WTC11 (cell line): ENCODE measurements around the gene NLRX1. TPM values are rescaled to one million over a fixed set of nuclear protein-coding genes. Genes with fewer than 3 reads are reported as not detected.
"Not testable (repeated sequence)": the region's sequence is repeated elsewhere in the genome, so short reads cannot be mapped to it uniquely, and the experiment has no call there.

Experiments used
- ATAC-seq: fragments of 200-7000 bp; cut with Tn5 transposase; 2 replicates; pipeline ENCODE4 v1.10.0; 2021; ENCODE audit warnings: mild to moderate bottlenecking, moderate library complexity
- CTCF ChIA-PET: fragments of 300-600 bp; sonication (Branson Sonifier 250); formaldehyde crosslinking; loops from one replicate; lab custom pipeline; 2021; ENCODE audit warnings: antibody characterized with exemption; lab: Charles Lee
- POLR2A ChIA-PET: fragments of 350-600 bp; sonication (Branson Sonifier 250); formaldehyde crosslinking; loops from one replicate; lab custom pipeline; 2021; ENCODE audit warnings: antibody characterized with exemption; lab: Charles Lee
- DNase-seq: peaks from one replicate; pipeline ENCODE4 v3.0.0; 2021; ENCODE audit warnings: low spot score
- H3K27ac Mint-ChIP-seq: 2 replicates; pipeline ENCODE4 v1.8.0; 2021; ENCODE audit warnings: mixed read lengths
- H3K27me3 Mint-ChIP-seq: 2 replicates; pipeline ENCODE4 v1.8.0; 2021; ENCODE audit warnings: low read depth, mild to moderate bottlenecking, moderate library complexity, mixed read lengths
- H3K36me3 Mint-ChIP-seq: 2 replicates; pipeline ENCODE4 v1.8.0; 2021; ENCODE audit warnings: mixed read lengths
- H3K4me1 Mint-ChIP-seq: 2 replicates; pipeline ENCODE4 v1.8.0; 2022; ENCODE audit warnings: mixed read lengths
- H3K4me3 Mint-ChIP-seq: 2 replicates; pipeline ENCODE4 v1.8.0; 2021; ENCODE audit warnings: mild to moderate bottlenecking, moderate library complexity, mixed read lengths
- H3K9me3 Mint-ChIP-seq: 2 replicates; pipeline ENCODE4 v1.8.0; 2021; ENCODE audit warnings: mixed read lengths
- CBFB ChIP-seq: sonication (generic); formaldehyde crosslinking; IDR thresholded peaks from 2 replicates; pipeline ENCODE4 v1.8.1; 2022; ENCODE audit warnings: mild to moderate bottlenecking, low read depth, missing genetic modification reagents
- ETV6 ChIP-seq: sonication (generic); formaldehyde crosslinking; IDR thresholded peaks from 2 replicates; pipeline ENCODE4 v1.8.1; 2022; ENCODE audit warnings: mild to moderate bottlenecking, missing genetic modification reagents
- FOXJ3 ChIP-seq: sonication (generic); formaldehyde crosslinking; IDR thresholded peaks from 2 replicates; pipeline ENCODE4 v1.9.0; 2021; ENCODE audit warnings: missing genetic modification reagents, mild to moderate bottlenecking, borderline replicate concordance
- FOXK1 ChIP-seq: sonication (generic); formaldehyde crosslinking; IDR thresholded peaks from 2 replicates; pipeline ENCODE4 v1.8.0; 2022; ENCODE audit warnings: mild to moderate bottlenecking, moderate library complexity, missing genetic modification reagents
- GABPB1 ChIP-seq: sonication (generic); formaldehyde crosslinking; IDR thresholded peaks from 2 replicates; pipeline ENCODE4 v1.8.1; 2023; ENCODE audit warnings: mild to moderate bottlenecking, missing genetic modification reagents
- GRHL2 ChIP-seq: fragments of 250-450 bp; sonication (Bioruptor Pico); IDR thresholded peaks from 2 replicates; pipeline ENCODE4 v1.8.0; 2022; ENCODE audit warnings: mild to moderate bottlenecking, moderate library complexity; ENCODE audit not compliant: insufficient replicate concordance, severe bottlenecking
- HMGA2 ChIP-seq: fragments of 250-450 bp; sonication (Bioruptor Pico); IDR thresholded peaks from 2 replicates; pipeline ENCODE4 v1.4.0; 2021; ENCODE audit warnings: mild to moderate bottlenecking, moderate library complexity
- IRF2 ChIP-seq: sonication (generic); formaldehyde crosslinking; IDR thresholded peaks from 2 replicates; pipeline ENCODE4 v1.8.0; 2022; ENCODE audit warnings: low read depth, missing genetic modification reagents, borderline replicate concordance
- JAZF1 ChIP-seq: fragments of 250-450 bp; sonication (Bioruptor Pico); IDR thresholded peaks from 2 replicates; pipeline ENCODE4 v1.9.0; 2021; ENCODE audit warnings: moderate library complexity, mild to moderate bottlenecking, inconsistent platforms
- NR2C2 ChIP-seq: sonication (generic); formaldehyde crosslinking; IDR thresholded peaks from 2 replicates; pipeline ENCODE4 v1.8.0; 2022; ENCODE audit warnings: mild to moderate bottlenecking, missing genetic modification reagents
- PREB ChIP-seq: sonication (generic); formaldehyde crosslinking; IDR thresholded peaks from 2 replicates; pipeline ENCODE4 v1.8.1; 2022; ENCODE audit warnings: mild to moderate bottlenecking, missing genetic modification reagents, moderate library complexity, borderline replicate concordance
- RORB ChIP-seq: fragments of 250-450 bp; sonication (Bioruptor Pico); IDR thresholded peaks from 2 replicates; pipeline ENCODE4 v1.9.0; 2021; ENCODE audit warnings: mild to moderate bottlenecking
- ZBTB21 ChIP-seq: sonication (generic); formaldehyde crosslinking; IDR thresholded peaks from 2 replicates; pipeline ENCODE4 v1.8.1; 2023; ENCODE audit warnings: mild to moderate bottlenecking, missing genetic modification reagents, borderline replicate concordance
- ZNF416 ChIP-seq: fragments of 250-450 bp; sonication (Bioruptor Pico); IDR thresholded peaks from 2 replicates; pipeline ENCODE4 v1.9.0; 2021; ENCODE audit warnings: mild to moderate bottlenecking, inconsistent platforms
- ZNF423 ChIP-seq: fragments of 250-450 bp; sonication (Bioruptor Pico); IDR thresholded peaks from 2 replicates; pipeline ENCODE4 v2.1.2; 2022; ENCODE audit warnings: mild to moderate bottlenecking, moderate library complexity
- ZNF671 ChIP-seq: fragments of 250-450 bp; sonication (Bioruptor Pico); IDR thresholded peaks from 2 replicates; pipeline ENCODE4 v1.8.0; 2021; ENCODE audit warnings: mild to moderate bottlenecking
- total RNA-seq: library from RNA; stranded (reverse); gene quantifications from 3 replicates; pipeline ENCODE4 v1.2.3, GENCODE V29; 2021
- TF ChIP-seq, protein P1 (sequence below): sonication (generic); formaldehyde crosslinking; IDR thresholded peaks from 2 replicates; pipeline ENCODE4 v1.8.1; 2022; ENCODE audit warnings: mild to moderate bottlenecking, moderate library complexity, missing genetic modification reagents
- TF ChIP-seq, protein P2 (sequence below): sonication (generic); formaldehyde crosslinking; IDR thresholded peaks from 2 replicates; pipeline ENCODE4 v1.8.1; 2023; ENCODE audit warnings: mild to moderate bottlenecking, missing genetic modification reagents, moderate library complexity
- TF ChIP-seq, protein P3 (sequence below): sonication (generic); formaldehyde crosslinking; IDR thresholded peaks from 2 replicates; pipeline ENCODE4 v1.8.0; 2022; ENCODE audit warnings: mild to moderate bottlenecking, missing genetic modification reagents
- TF ChIP-seq, protein P4 (sequence below): fragments of 250-450 bp; sonication (Bioruptor Pico); IDR thresholded peaks from 2 replicates; pipeline ENCODE4 v1.9.0; 2021; ENCODE audit warnings: mild to moderate bottlenecking, borderline replicate concordance

NLRX1 gene
- total RNA-seq, 1 experiment from 2014 or later = 20.8 TPM

DNA sequence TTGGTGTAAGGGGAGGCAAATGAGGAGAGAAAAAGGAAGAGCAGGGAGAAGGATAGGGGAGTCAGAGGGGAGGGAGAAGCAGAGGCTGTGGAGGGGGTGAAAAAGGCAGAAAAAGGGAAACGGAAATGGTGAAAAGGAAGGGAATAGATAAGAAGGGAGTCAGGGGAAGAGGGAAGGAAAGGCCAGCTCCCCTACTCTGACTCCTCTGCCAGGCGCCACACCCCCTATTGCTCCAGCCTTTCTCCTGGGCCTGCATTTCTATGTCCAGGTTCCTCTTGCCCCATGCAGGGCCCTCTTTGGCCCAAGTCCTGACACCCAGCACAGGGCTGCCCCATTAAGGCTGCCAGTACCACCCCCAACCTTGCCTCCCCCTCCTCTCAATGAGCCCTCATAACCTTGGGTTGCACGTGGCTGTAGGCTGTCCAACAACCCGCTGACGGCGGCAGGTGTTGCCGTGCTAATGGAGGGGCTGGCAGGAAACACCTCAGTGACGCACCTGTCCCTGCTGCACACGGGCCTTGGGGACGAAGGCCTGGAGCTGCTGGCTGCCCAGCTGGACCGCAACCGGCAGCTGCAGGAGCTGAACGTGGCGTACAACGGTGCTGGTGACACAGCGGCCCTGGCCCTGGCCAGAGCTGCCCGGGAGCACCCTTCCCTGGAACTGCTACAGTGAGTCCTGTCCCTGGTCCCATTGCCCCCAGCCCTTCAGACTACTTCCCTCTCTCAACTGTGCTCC is 13.3 kb downstream of the NLRX1 start (continued):
- no peak for TF ChIP-seq RORB (CRISPR knock-in tag)
- TF ChIP-seq, protein P1, sequence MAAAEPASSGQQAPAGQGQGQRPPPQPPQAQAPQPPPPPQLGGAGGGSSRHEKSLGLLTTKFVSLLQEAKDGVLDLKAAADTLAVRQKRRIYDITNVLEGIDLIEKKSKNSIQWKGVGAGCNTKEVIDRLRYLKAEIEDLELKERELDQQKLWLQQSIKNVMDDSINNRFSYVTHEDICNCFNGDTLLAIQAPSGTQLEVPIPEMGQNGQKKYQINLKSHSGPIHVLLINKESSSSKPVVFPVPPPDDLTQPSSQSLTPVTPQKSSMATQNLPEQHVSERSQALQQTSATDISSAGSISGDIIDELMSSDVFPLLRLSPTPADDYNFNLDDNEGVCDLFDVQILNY (CRISPR knock-in tag) = no peak
- no peak for TF ChIP-seq ZNF416 (CRISPR knock-in tag)

GRCh38 chr11:119184399-119184798 is 15.9 kb downstream of the NLRX1 start:
- H3K27ac Mint-ChIP-seq, DNase-seq, H3K9me3 Mint-ChIP-seq, ATAC-seq, H3K4me1 Mint-ChIP-seq, H3K36me3 Mint-ChIP-seq, H3K4me3 Mint-ChIP-seq, H3K27me3 Mint-ChIP-seq, POLR2A ChIA-PET: not testable (repeated sequence)
- CTCF ChIA-PET = interaction anchor here (1.2 to 2.0 kb wide), 3 partner anchors 11 to 34 kb away, joined by 3 to 8 read pairs (median 5); no protein-coding TSS in a partner anchor

- H3K4me3 Mint-ChIP-seq = no peak overlapping the region
- ChIA-PET CTCF (interaction anchor here (1.2 to 2.0 kb wide), 3 partner anchors 17 to 36 kb away, joined by 4 to 8 read pairs (median 5); partner anchors contain the start of genes CBL and NLRX1), POLR2A (no interaction called here)
- H3K9me3 Mint-ChIP-seq = no peaks in the 10 kb centered on the region
- H3K4me1 Mint-ChIP-seq = no peaks in the 10 kb centered on the region
- ATAC-seq (no peak), DNase-seq (no peak)
- TF ChIP-seq, protein P2, sequence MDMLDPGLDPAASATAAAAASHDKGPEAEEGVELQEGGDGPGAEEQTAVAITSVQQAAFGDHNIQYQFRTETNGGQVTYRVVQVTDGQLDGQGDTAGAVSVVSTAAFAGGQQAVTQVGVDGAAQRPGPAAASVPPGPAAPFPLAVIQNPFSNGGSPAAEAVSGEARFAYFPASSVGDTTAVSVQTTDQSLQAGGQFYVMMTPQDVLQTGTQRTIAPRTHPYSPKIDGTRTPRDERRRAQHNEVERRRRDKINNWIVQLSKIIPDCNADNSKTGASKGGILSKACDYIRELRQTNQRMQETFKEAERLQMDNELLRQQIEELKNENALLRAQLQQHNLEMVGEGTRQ = no peak
- TF ChIP-seq CBFB (no peak), JAZF1 (CRISPR knock-in tag) (no peak), ZBTB21 (CRISPR knock-in tag) (no peak), GRHL2 (CRISPR knock-in tag) (no peak), ZNF671 (CRISPR knock-in tag) (no peak), ETV6 (CRISPR knock-in tag) (no peak), GABPB1 (no peak), HMGA2 (CRISPR knock-in tag) (no peak), FOXJ3 (CRISPR knock-in tag) (no peak), IRF2 (no peak), FOXK1 (CRISPR knock-in tag) (no peak)
- TF ChIP-seq, protein P3, sequence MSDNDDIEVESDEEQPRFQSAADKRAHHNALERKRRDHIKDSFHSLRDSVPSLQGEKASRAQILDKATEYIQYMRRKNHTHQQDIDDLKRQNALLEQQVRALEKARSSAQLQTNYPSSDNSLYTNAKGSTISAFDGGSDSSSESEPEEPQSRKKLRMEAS (CRISPR knock-in tag) = no peak
- no peaks in the 10 kb centered on the region; the same call in 1 of the 2 replicates for H3K27me3 Mint-ChIP-seq
- no peaks in the 10 kb centered on the region for H3K36me3 Mint-ChIP-seq
- H3K27ac Mint-ChIP-seq = no peak overlapping the region
Observed at GRCh38 chr11:119185981-119186634, 17.6 kb downstream of the NLRX1 start.

DNA sequence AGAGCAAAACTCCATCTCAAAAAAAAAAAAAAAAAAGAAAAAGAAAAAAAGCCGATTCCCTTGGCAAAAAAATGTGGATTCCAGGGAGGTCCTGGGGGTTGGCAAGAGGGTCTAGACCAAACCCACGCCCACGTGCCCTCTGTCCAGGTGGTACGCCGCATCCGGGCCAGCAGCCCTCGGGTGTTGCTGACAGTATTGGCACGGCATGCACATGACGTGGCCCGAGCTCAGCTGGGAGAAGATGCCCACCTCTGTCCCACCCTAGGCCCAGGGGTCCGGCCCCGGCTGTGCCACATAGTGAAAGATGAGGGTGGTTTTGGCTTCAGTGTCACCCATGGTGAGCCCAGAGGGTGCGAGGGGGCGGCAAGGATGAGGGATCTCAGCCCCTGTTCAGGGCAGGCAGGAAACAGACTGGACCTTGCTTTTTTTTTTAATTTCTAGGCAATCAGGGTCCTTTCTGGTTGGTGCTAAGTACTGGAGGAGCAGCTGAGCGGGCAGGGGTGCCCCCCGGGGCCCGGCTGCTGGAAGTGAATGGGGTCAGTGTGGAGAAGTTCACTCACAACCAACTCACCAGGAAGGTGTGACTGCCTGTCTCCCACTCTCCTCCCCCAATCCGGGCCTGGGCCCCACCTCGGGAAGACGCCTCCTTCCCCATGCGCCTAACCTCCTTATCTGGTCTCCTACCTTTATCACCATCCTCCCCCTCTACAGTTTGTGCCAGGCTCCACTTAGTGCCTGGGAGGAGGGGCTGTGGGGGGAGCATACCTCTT is 18.8 kb downstream of the NLRX1 start:
- no peaks in the 10 kb centered on the region for H3K9me3 Mint-ChIP-seq
- H3K4me1 Mint-ChIP-seq = no peaks in the 10 kb centered on the region
- DNase-seq (no peak), ATAC-seq (no peak)
- ChIA-PET POLR2A (no interaction called here), CTCF (interaction anchor here (0.6 to 2.0 kb wide), 3 partner anchors 19 to 43 kb away, joined by 3 to 5 read pairs (median 4); partner anchors contain the start of genes CBL and NLRX1)
- no peak overlapping the region for H3K27ac Mint-ChIP-seq
- no peaks in the 10 kb centered on the region for H3K36me3 Mint-ChIP-seq
- H3K27me3 Mint-ChIP-seq = no peaks in the 10 kb centered on the region; the same call in 1 of the 2 replicates
- H3K4me3 Mint-ChIP-seq = no peak overlapping the region
- TF ChIP-seq NR2C2 (CRISPR knock-in tag) (no peak), PREB (no peak), ZNF423 (CRISPR knock-in tag) (no peak)
- TF ChIP-seq, protein P4, sequence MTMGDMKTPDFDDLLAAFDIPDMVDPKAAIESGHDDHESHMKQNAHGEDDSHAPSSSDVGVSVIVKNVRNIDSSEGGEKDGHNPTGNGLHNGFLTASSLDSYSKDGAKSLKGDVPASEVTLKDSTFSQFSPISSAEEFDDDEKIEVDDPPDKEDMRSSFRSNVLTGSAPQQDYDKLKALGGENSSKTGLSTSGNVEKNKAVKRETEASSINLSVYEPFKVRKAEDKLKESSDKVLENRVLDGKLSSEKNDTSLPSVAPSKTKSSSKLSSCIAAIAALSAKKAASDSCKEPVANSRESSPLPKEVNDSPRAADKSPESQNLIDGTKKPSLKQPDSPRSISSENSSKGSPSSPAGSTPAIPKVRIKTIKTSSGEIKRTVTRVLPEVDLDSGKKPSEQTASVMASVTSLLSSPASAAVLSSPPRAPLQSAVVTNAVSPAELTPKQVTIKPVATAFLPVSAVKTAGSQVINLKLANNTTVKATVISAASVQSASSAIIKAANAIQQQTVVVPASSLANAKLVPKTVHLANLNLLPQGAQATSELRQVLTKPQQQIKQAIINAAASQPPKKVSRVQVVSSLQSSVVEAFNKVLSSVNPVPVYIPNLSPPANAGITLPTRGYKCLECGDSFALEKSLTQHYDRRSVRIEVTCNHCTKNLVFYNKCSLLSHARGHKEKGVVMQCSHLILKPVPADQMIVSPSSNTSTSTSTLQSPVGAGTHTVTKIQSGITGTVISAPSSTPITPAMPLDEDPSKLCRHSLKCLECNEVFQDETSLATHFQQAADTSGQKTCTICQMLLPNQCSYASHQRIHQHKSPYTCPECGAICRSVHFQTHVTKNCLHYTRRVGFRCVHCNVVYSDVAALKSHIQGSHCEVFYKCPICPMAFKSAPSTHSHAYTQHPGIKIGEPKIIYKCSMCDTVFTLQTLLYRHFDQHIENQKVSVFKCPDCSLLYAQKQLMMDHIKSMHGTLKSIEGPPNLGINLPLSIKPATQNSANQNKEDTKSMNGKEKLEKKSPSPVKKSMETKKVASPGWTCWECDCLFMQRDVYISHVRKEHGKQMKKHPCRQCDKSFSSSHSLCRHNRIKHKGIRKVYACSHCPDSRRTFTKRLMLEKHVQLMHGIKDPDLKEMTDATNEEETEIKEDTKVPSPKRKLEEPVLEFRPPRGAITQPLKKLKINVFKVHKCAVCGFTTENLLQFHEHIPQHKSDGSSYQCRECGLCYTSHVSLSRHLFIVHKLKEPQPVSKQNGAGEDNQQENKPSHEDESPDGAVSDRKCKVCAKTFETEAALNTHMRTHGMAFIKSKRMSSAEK (CRISPR knock-in tag) = no peak
